ENCODE measurements around the gene CDH4. TPM values are rescaled to one million over a fixed set of nuclear protein-coding genes. Genes with fewer than 3 reads are reported as not detected.

Gene CDH4
- total RNA-seq, 1 donor = 0.18 TPM

DNA sequence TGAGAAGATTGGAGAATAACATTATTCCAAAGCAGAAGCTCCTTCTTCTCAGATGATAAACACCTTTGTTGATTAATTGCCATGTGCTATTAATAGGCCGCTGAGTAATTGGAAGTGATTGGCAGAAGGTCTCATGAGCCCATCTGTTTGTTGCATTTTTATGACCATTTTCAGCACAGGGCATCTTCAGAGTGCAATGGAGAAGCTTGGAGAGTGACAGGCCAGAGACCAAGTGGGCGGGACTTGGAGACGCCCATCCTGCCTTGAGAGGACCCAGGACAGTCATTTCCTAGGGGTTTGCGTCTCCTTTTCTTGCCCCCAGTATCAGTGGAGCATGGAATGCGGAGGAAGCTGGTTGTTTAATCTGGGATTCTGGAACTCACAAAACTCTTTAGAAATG lies 89.5 kb downstream of the CDH4 start:
- H3K4me3 ChIP-seq (ENCODE audit: low read depth, low read length) = no peak overlapping the region
- TF ChIP-seq, protein P1, sequence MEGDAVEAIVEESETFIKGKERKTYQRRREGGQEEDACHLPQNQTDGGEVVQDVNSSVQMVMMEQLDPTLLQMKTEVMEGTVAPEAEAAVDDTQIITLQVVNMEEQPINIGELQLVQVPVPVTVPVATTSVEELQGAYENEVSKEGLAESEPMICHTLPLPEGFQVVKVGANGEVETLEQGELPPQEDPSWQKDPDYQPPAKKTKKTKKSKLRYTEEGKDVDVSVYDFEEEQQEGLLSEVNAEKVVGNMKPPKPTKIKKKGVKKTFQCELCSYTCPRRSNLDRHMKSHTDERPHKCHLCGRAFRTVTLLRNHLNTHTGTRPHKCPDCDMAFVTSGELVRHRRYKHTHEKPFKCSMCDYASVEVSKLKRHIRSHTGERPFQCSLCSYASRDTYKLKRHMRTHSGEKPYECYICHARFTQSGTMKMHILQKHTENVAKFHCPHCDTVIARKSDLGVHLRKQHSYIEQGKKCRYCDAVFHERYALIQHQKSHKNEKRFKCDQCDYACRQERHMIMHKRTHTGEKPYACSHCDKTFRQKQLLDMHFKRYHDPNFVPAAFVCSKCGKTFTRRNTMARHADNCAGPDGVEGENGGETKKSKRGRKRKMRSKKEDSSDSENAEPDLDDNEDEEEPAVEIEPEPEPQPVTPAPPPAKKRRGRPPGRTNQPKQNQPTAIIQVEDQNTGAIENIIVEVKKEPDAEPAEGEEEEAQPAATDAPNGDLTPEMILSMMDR (IDR thresholded peaks at IDR 0.05; ENCODE audit: insufficient read depth, low read length) = no peak
- no peak for DNase-seq (ENCODE audit: low read depth)

DNA sequence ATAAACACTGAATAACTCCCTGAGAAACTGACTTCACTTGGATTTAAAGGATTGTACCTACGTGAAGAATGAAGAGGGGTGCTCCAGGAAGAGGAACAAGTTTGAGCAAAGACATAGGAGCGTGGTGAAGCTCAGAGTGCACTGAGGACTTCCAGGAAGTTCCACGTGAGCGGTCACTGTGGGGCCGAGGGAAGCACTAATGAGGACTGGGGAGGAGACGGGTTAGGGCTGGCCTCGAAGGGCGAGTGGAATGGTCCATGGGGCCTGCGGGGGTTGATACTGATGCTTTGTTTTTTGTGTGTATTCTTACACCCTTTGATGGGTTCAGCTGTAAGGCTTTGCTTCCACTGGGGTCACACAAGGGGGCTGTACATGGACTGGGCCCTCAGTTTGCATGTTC lies 91.9 kb downstream of the CDH4 start:
- TF ChIP-seq, protein P1 (IDR thresholded peaks at IDR 0.05; ENCODE audit: insufficient read depth, low read length) = no peak
- no peak overlapping the region for H3K4me3 ChIP-seq (ENCODE audit: low read depth, low read length)
- no peak for DNase-seq (ENCODE audit: low read depth)

DNA sequence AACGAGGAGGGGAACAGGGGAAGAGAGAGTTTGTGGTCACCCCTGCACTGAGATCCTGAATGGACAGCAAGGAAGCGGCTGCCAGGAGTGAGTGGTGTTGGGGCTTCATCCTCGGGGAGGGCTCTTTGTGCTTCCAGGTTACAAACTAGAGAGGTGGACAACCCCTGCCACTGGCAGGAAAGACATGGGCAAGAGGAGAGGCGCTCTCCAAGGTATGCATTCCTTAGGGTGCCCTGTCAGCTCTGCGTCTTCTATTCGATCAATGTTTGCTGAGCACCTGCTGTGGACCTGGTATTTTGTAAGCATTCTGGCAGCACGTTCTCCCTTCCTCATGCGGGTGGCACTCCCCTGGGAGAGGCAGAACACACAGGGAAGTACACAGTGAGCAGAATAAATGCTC lies 93.6 kb downstream of the CDH4 start:
- DNase-seq (ENCODE audit: low read depth) = no peak
- no peak overlapping the region for H3K4me3 ChIP-seq (ENCODE audit: low read depth, low read length)
- TF ChIP-seq, protein P1 (IDR thresholded peaks at IDR 0.05; ENCODE audit: insufficient read depth, low read length) = no peak

DNA sequence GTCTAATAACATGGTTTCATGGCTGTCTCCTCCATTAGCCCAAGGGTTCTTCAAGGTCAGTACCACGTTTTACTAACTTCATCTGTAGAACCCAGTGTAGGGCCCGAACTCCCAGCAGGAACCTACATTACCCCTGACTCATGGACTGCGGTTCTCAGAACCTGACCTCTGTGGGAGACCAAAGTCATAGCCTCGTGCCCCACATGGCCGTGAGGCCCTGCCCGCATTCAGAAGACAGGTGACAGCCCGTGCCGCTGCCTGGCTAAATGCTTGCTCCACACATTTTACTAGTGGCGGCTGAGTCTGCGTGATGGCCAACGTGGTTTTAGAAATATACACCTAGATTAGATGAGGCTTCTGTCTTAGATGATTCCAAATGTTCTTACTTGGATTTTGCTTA lies 94.9 kb downstream of the CDH4 start:
- TF ChIP-seq, protein P1 (IDR thresholded peaks at IDR 0.05; ENCODE audit: insufficient read depth, low read length) = no peak
- no peak for DNase-seq (ENCODE audit: low read depth)
- no peak overlapping the region for H3K4me3 ChIP-seq (ENCODE audit: low read depth, low read length)

DNA sequence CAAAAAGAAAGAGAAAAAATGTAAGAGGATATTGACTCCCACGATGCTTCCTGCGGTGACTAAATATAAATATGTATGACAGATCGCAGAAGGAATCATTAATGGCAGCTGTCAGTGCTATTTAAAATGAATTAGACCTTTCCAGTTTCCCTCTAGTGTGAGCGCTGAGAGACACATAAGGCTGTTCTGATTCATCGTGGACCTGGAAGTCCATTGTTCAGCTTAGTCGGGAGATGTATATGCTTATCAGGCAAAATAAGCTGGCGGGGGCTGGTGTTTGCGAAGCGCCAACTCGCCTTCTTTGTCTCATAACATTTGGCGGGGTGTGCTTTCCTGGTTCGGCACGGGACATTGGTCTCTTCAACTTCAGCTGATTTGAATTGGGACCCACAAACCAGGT lies 95.4 kb downstream of the CDH4 start:
- H3K4me3 ChIP-seq (ENCODE audit: low read depth, low read length) = no peak overlapping the region
- DNase-seq (ENCODE audit: low read depth) = no peak
- TF ChIP-seq, protein P1 (IDR thresholded peaks at IDR 0.05; ENCODE audit: insufficient read depth, low read length) = no peak

DNA sequence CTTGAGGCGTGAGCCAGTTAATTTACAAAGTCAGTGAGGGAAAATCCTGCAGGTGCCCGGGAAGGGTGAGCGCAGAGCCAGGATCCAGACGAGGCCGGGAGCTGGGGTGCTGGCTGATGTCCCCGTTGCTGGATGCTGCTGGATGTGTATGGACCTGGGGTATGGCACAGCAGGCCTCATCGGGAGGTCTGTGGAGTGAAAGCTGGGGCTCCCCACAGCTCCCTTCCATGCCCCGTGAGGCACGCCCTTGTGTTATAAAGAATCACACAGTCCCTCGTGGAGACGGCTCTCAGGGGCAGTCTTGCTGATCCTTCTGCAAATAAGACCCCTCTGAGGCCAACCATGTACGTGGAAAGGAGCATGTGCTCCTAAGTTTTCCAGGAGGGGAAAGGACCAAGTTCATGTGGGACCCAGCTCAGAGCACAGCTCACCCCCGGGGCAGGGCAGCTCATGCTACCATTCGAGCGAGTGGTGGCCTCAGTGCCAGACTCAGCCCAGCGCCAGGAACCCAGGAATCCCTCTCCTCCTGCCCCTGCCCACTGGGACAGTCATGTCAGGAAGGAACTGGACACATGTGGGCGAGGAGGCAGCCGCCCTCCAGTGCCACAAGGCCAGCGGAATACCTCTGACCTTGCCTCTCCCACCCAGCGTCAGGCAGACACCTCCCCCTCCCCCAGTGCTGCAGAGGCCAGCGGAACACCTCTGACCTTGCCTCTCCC lies 97.5 kb downstream of the CDH4 start:
- no peak overlapping the region for H3K4me3 ChIP-seq (ENCODE audit: low read depth, low read length)
- DNase-seq (ENCODE audit: low read depth) = no peak

More for the DNA sequence above, 97.5 kb downstream of the CDH4 start:
- TF ChIP-seq, protein P1 (IDR thresholded peaks at IDR 0.05; ENCODE audit: insufficient read depth, low read length) = no peak
